Measurements from ENCODE around the gene TNXB.

Gene TNXB

GRCh38 chr6:32083812-32084768, 25.0 kb downstream of the TNXB start:
- DNase-seq (ENCODE audit: low read depth), result no peak
- TF ChIP-seq CTCF (conservative IDR thresholded peaks at IDR 0.05; ENCODE audit: control insufficient read depth, insufficient read depth, low read depth, low read length), result no peak
- H3K4me3 ChIP-seq (ENCODE audit: control insufficient read depth, low read depth, low read length), result no peak overlapping the region

- peak; percentile 94 for DNase-seq (ENCODE audit: low read depth)
- no peak overlapping the region for H3K4me3 ChIP-seq (ENCODE audit: control insufficient read depth, low read depth, low read length)
- TF ChIP-seq CTCF (conservative IDR thresholded peaks at IDR 0.05; ENCODE audit: control insufficient read depth, insufficient read depth, low read depth, low read length), result no peak
Observed at GRCh38 chr6:32082935-32083334, 26.2 kb downstream of the TNXB start.

- TF ChIP-seq CTCF (conservative IDR thresholded peaks at IDR 0.05; ENCODE audit: control insufficient read depth, insufficient read depth, low read depth, low read length), result no peak
- H3K4me3 ChIP-seq (ENCODE audit: control insufficient read depth, low read depth, low read length), result no peak overlapping the region
- DNase-seq (ENCODE audit: low read depth), result no peak
Observed at GRCh38 chr6:32082478-32082877, 26.7 kb downstream of the TNXB start.

- H3K4me3 ChIP-seq (ENCODE audit: control insufficient read depth, low read depth, low read length), result no peak overlapping the region
- no peak for TF ChIP-seq CTCF (conservative IDR thresholded peaks at IDR 0.05; ENCODE audit: control insufficient read depth, insufficient read depth, low read depth, low read length)
- DNase-seq (ENCODE audit: low read depth), result peak; percentile 88
Observed at GRCh38 chr6:32081168-32081990, 27.8 kb downstream of the TNXB start.

GRCh38 chr6:32079566-32080290, 29.4 kb downstream of the TNXB start:
- H3K4me3 ChIP-seq (ENCODE audit: control insufficient read depth, low read depth, low read length), result no peak overlapping the region
- no peak for TF ChIP-seq CTCF (conservative IDR thresholded peaks at IDR 0.05; ENCODE audit: control insufficient read depth, insufficient read depth, low read depth, low read length)
- no peak for DNase-seq (ENCODE audit: low read depth)

- H3K4me3 ChIP-seq (ENCODE audit: control insufficient read depth, low read depth, low read length), result no peak overlapping the region
- DNase-seq (ENCODE audit: low read depth), result peak; percentile 87
- TF ChIP-seq CTCF (conservative IDR thresholded peaks at IDR 0.05; ENCODE audit: control insufficient read depth, insufficient read depth, low read depth, low read length), result no peak
Observed at GRCh38 chr6:32076321-32076809, 32.8 kb downstream of the TNXB start.

Measured in fibroblast of mammary gland (primary cell).